ENCODE results near the gene KRTAP9-9. TPM values are rescaled to one million over a fixed set of nuclear protein-coding genes. Genes with fewer than 3 reads are reported as not detected.
"Not testable (repeated sequence)": the region's sequence is repeated elsewhere in the genome, so short reads cannot be mapped to it uniquely, and the experiment has no call there.

KRTAP9-9 gene
- total and polyA plus RNA-seq, 8 donors, result not detected

- H3K9me3 ChIP-seq, result peaks cover 0 to 3% (median 0%) of the 10 kb centered on the region in 4 donors
- intact Hi-C loops (cut with DNase I; ENCODE audit: low total_unique reads), result no loop called here
- DNase-seq, result no peak
- H3K4me3 ChIP-seq, result no peak overlapping the region
- WGBS, 5 donors, result 71 to 79% (median 75%) methylated on average over 2 of the region's 2 CpGs
- H3K27me3 ChIP-seq, result no peaks in the 10 kb centered on the region
- H3K36me3 ChIP-seq, result no peaks in the 10 kb centered on the region
- H3K4me1 ChIP-seq, result no peaks in the 10 kb centered on the region
- TF ChIP-seq CTCF (IDR thresholded peaks at IDR 0.05) (no peak), EP300 (IDR thresholded peaks at IDR 0.05) (no peak), POLR2AphosphoS5 (IDR thresholded peaks at IDR 0.05) (no peak), POLR2A (IDR thresholded peaks at IDR 0.05) (no peak)
- H3K27ac ChIP-seq, result no peak overlapping the region
These were observed 31.4 kb upstream of the KRTAP9-9 start for GRCh38 chr17:41223821-41224220.

- Histone ChIP-seq H3K27me3 (no peaks in the 10 kb centered on the region), H3K4me3 (no peak overlapping the region), H3K36me3 (no peaks in the 10 kb centered on the region), H3K27ac (no peak overlapping the region), H3K9me3 (no peaks in the 10 kb centered on the region), H3K4me1 (no peaks in the 10 kb centered on the region)
- DNase-seq, result no peak
- WGBS, 5 donors, result 89 to 95% (median 92%) methylated on average over 6 of the region's 6 CpGs
- no peak for TF ChIP-seq POLR2AphosphoS5 (IDR thresholded peaks at IDR 0.05)
- TF ChIP-seq POLR2A (IDR thresholded peaks at IDR 0.05), result no peak
- no peak for TF ChIP-seq EP300 (IDR thresholded peaks at IDR 0.05)
- TF ChIP-seq CTCF (IDR thresholded peaks at IDR 0.05), result no peak
- intact Hi-C loops (cut with DNase I; ENCODE audit: low total_unique reads), result no loop called here
These were observed 29.1 kb upstream of the KRTAP9-9 start for GRCh38 chr17:41226051-41226450.

GRCh38 chr17:41226598-41227095 is 28.5 kb upstream of the KRTAP9-9 start, which contains the start of gene KRTAP9-2:
TSS of gene KRTAP9-2 (plus strand) at chr17:41226648. CDS start at chr17:41226655, 7 bp downstream.
- H3K27me3 ChIP-seq; intact Hi-C loops (cut with DNase I; ENCODE audit: low total_unique reads); H3K36me3 ChIP-seq; H3K4me1 ChIP-seq; DNase-seq; H3K9me3 ChIP-seq; H3K27ac ChIP-seq; H3K4me3 ChIP-seq: not testable (repeated sequence)
- 41 to 68% (median 55%) methylated on average over 2 to 3 of the region's 4 CpGs for WGBS, 5 donors

- Histone ChIP-seq H3K4me3 (no peak overlapping the region), H3K36me3 (no peaks in the 10 kb centered on the region), H3K4me1 (no peaks in the 10 kb centered on the region), H3K27ac (no peak overlapping the region), H3K27me3 (peaks cover 0 to 16% (median 11%) of the 10 kb centered on the region in 3 donors), H3K9me3 (no peaks in the 10 kb centered on the region)
- no peak for TF ChIP-seq POLR2AphosphoS5 (IDR thresholded peaks at IDR 0.05)
- TF ChIP-seq EP300 (IDR thresholded peaks at IDR 0.05), result no peak
- TF ChIP-seq POLR2A (IDR thresholded peaks at IDR 0.05), result no peak
- no peak for TF ChIP-seq CTCF (IDR thresholded peaks at IDR 0.05)
- DNase-seq, result no peak
- intact Hi-C loops (cut with DNase I; ENCODE audit: low total_unique reads), result no loop called here
These were observed 25.1 kb upstream of the KRTAP9-9 start for GRCh38 chr17:41230094-41230493.

- intact Hi-C loops (cut with DNase I; ENCODE audit: low total_unique reads), result no loop called here
These were observed 23.5 kb upstream of the KRTAP9-9 start for GRCh38 chr17:41231731-41232130.

GRCh38 chr17:41232399-41233105 is 22.6 kb upstream of the KRTAP9-9 start, which contains the start of gene KRTAP9-3:
TSS of gene KRTAP9-3 (plus strand) at chr17:41232449. CDS start at chr17:41232502, 53 bp downstream.
- WGBS, 5 donors, result 81 to 100% (median 85%) methylated on average over 1 of the region's 1 CpG
- DNase-seq; H3K4me1 ChIP-seq; intact Hi-C loops (cut with DNase I; ENCODE audit: low total_unique reads); H3K4me3 ChIP-seq; H3K9me3 ChIP-seq; H3K36me3 ChIP-seq; H3K27ac ChIP-seq: not testable (repeated sequence)
- peaks cover 0 to 16% (median 11%) of the 10 kb centered on the region in 3 donors for H3K27me3 ChIP-seq

More at GRCh38 chr17:41231731-41232130, 23.5 kb upstream of the KRTAP9-9 start:
- no peaks in the 10 kb centered on the region for H3K4me1 ChIP-seq
- no peak overlapping the region for H3K4me3 ChIP-seq
- 83 to 91% (median 89%) methylated on average over 6 of the region's 6 CpGs for WGBS, 5 donors
- H3K27ac ChIP-seq, result no peak overlapping the region
- no peak for DNase-seq
- H3K36me3 ChIP-seq, result no peaks in the 10 kb centered on the region
- no peaks in the 10 kb centered on the region for H3K9me3 ChIP-seq
- peaks cover 0 to 16% (median 11%) of the 10 kb centered on the region in 3 donors for H3K27me3 ChIP-seq
- TF ChIP-seq CTCF (IDR thresholded peaks at IDR 0.05) (no peak), POLR2A (IDR thresholded peaks at IDR 0.05) (no peak)

GRCh38 chr17:41237116-41237515 is 18.1 kb upstream of the KRTAP9-9 start:
- H3K4me1 ChIP-seq; H3K36me3 ChIP-seq; intact Hi-C loops (cut with DNase I; ENCODE audit: low total_unique reads); DNase-seq; H3K9me3 ChIP-seq; H3K4me3 ChIP-seq; H3K27ac ChIP-seq: not testable (repeated sequence)
- H3K27me3 ChIP-seq, result peaks cover 0 to 27% (median 18%) of the 10 kb centered on the region in 3 donors
- WGBS, 5 donors, result 61 to 77% (median 64%) methylated on average over 4 of the region's 4 CpGs
